Activated T-cell treated with anti-CD3 and anti-CD28 coated beads, Interleukin-2, amount 50 U/mL, for 24 hours (primary cell): ENCODE results near the gene PRKCE.

Source experiments
- DNase-seq: peaks from one replicate; pipeline ENCODE4 v3.0.0-alpha.2; 2020
- H3K27ac Mint-ChIP-seq: 2 replicates; pipeline ENCODE4 v1.8.0; 2020; ENCODE audit warnings: mild to moderate bottlenecking, mixed read lengths
- H3K27me3 Mint-ChIP-seq: 2 replicates; pipeline ENCODE4 v1.8.0; 2020; ENCODE audit warnings: mixed read lengths
- H3K36me3 Mint-ChIP-seq: 2 replicates; pipeline ENCODE4 v1.8.0; 2020; ENCODE audit warnings: low read depth, mixed read lengths
- H3K4me1 Mint-ChIP-seq: 2 replicates; pipeline ENCODE4 v1.8.0; 2020; ENCODE audit warnings: low read depth, mixed read lengths
- H3K4me3 Mint-ChIP-seq: 2 replicates; pipeline ENCODE4 v1.8.0; 2020; ENCODE audit warnings: mild to moderate bottlenecking, moderate library complexity, mixed read lengths
- H3K9me3 Mint-ChIP-seq: 2 replicates; pipeline ENCODE4 v1.8.0; 2020; ENCODE audit warnings: mixed read lengths

Gene PRKCE

DNA sequence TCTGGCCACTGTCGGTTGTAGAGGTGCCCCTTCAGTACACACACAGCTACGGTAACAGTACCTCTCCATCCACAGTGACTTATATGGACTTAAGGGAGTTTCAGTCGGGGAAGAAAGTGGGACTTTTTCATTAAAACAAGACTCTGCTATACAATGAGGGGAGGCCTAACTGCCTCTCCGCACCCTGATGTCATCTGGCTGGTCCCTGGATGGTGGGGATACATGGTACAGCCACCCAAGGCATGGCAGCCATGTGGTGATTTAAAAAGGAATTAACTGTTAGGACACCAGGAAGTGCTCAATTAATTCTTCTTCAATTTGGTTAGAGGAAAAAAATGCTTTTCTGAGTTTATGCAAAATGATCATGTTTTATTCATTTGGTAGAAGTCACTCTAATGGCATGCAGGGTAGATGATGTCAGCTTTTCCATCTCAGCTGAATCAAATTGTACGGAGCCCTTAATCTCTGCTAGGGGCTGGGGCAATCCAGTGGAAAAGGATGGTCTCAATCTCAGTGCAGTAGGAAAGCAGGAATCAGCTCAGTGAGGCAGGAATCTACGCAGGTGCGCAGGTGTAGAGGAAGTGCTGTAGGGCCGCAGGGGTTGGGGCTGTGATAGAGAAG lies 243.9 kb downstream of the PRKCE start:
- Mint-ChIP-seq H3K36me3 (no peaks in the 10 kb centered on the region), H3K4me3 (no peak overlapping the region), H3K4me1 (peaks cover 24% of the 10 kb centered on the region), H3K27ac (no peak overlapping the region), H3K27me3 (no peaks in the 10 kb centered on the region), H3K9me3 (no peaks in the 10 kb centered on the region)
- no peak for DNase-seq

DNA sequence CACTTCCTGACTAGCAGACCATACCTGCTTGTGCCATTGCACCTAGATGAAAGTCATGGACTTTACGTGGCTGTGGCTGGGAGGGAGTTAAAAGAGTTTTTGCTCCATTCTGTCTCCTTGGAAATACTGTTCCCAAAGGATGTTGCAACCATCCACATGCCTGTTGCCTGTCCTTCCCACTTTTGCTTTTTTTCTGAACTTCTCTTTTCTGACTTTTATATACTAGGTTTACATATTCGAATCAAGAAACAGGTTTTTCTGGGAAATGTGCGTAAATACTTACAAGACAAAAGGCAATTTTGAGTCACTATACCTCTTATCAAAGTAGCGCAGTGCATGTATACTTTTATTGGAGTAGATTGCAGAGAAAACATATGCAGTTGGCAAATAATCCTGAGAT lies 244.8 kb downstream of the PRKCE start:
- peaks cover 15% of the 10 kb centered on the region for H3K4me1 Mint-ChIP-seq
- no peak for DNase-seq

DNA sequence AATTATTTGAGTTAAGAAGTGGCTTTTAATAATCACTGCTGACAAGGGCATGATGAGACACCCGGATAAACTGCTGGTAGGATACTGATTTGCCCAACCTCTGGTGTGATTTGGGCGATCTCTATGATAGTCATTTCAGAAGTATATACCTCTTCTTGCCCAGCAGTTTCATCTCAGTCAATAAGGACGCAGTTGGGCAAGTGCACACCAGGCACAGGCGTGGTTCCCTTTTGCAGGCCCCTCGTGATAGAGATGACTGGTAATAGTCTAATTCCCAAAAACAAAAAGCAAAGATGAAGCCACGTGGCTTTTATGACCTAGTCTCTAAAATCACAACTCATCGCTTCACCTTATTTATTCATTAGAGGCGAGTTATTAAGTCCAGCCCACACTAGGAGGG lies 246.4 kb downstream of the PRKCE start:
- Mint-ChIP-seq H3K9me3 (no peaks in the 10 kb centered on the region), H3K4me1 (peaks cover 1% of the 10 kb centered on the region), H3K27ac (no peak overlapping the region), H3K36me3 (no peaks in the 10 kb centered on the region), H3K4me3 (no peak overlapping the region), H3K27me3 (no peaks in the 10 kb centered on the region)
- DNase-seq, result no peak

More for the DNA sequence above, 244.8 kb downstream of the PRKCE start:
- H3K4me3 Mint-ChIP-seq, result no peak overlapping the region
- H3K36me3 Mint-ChIP-seq, result no peaks in the 10 kb centered on the region
- no peaks in the 10 kb centered on the region for H3K9me3 Mint-ChIP-seq
- no peak overlapping the region for H3K27ac Mint-ChIP-seq
- no peaks in the 10 kb centered on the region for H3K27me3 Mint-ChIP-seq

DNA sequence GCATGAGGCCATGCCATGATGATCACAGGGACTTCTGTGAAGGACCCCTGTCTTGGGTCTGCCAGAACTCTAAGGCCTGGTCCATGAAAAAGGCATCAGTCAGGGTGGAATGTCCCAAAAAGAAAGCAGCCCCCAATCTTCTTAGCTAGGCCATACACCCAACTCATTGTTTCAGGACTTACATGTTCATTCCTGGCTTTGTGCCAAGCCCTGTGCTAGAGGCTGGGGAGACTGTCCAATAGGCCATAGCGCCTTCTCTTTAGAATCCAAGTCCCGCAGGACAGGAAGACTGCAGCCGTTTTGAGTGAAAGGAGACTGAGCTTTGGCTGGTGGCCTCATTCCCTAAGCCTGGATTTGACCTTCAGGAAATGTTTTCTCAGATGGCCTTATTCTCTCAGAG lies 247.3 kb downstream of the PRKCE start:
- H3K4me1 Mint-ChIP-seq, result peaks cover 5% of the 10 kb centered on the region
- H3K4me3 Mint-ChIP-seq, result no peak overlapping the region
- DNase-seq, result no peak
- H3K36me3 Mint-ChIP-seq, result no peaks in the 10 kb centered on the region
- H3K27me3 Mint-ChIP-seq, result no peaks in the 10 kb centered on the region
- H3K27ac Mint-ChIP-seq, result no peak overlapping the region
- no peaks in the 10 kb centered on the region for H3K9me3 Mint-ChIP-seq

DNA sequence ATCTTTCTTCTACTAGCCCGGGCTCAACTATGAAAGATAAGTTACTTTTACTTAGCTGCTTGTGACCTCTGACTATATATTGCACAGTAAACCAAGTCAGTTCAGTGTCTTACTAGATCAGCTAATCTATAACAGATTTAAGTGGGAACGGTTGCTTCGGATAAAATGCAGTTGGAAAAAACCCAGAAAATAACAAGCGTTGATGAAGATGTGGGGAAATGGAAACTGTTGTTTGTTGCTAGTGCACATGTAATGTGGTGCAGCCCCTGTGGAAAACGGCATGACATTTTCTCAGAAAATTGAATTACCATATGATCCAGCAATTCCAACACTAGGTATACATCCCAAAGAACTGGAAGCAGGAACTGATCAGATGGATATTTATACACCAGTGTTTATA lies 248.5 kb downstream of the PRKCE start:
- no peak for DNase-seq
- Mint-ChIP-seq H3K4me1 (peaks cover 13% of the 10 kb centered on the region), H3K4me3 (no peak overlapping the region), H3K27me3 (no peaks in the 10 kb centered on the region), H3K36me3 (no peaks in the 10 kb centered on the region), H3K9me3 (no peaks in the 10 kb centered on the region), H3K27ac (no peak overlapping the region)

DNA sequence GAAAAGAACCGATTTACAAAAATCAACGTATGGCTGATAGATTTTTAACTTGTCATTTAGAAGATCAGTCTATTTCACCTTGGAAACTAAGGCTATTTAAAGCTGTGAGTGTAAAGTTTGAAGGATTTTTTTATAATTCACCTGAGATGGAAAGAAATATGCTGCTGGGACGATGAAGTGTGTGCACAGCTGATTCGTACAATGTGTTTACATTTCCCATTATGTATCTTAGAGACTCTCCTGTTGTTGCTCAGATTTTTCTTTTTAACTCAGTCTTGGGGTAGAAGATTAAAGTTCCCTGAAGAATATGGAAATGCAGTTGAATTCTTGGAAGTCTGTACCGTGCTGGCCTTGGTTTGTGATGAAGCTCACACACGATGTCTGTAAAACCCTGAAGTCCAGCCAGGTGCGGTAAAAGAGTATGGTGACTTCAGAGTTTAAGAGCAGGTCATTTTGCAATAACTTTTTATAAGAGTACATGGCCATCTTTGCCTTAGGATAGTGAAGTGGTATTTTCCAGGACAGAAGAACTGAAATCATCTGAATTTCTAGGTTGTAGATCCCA lies 250.1 kb downstream of the PRKCE start:
- peaks cover 13% of the 10 kb centered on the region for H3K4me1 Mint-ChIP-seq
- no peak overlapping the region for H3K4me3 Mint-ChIP-seq
- no peaks in the 10 kb centered on the region for H3K9me3 Mint-ChIP-seq
- H3K27ac Mint-ChIP-seq, result no peak overlapping the region
- no peaks in the 10 kb centered on the region for H3K36me3 Mint-ChIP-seq
- no peaks in the 10 kb centered on the region for H3K27me3 Mint-ChIP-seq
- DNase-seq, result no peak

DNA sequence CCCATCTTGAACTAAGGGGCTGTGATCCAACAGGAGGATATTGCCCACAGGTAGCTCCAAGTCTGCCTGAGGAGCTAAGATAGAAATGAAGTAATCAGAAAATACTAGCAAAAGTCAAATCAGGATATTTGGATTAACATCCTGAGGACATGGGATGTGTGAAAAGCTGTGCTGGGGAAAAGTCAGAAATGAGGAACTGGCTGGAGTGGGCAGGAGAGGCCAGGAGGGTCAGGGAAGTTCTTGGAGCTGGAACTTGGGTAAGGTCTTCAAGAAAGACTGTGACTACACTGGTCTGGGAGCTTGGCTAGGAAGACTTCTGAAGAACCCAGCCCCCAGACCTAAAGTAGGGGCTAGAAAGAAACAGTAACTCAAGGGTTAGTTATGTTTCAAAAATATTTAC lies 250.9 kb downstream of the PRKCE start:
- no peaks in the 10 kb centered on the region for H3K27me3 Mint-ChIP-seq
- peaks cover 13% of the 10 kb centered on the region for H3K4me1 Mint-ChIP-seq
- no peak overlapping the region for H3K4me3 Mint-ChIP-seq
- no peaks in the 10 kb centered on the region for H3K9me3 Mint-ChIP-seq
- no peaks in the 10 kb centered on the region for H3K36me3 Mint-ChIP-seq
- no peak overlapping the region for H3K27ac Mint-ChIP-seq
- no peak for DNase-seq

DNA sequence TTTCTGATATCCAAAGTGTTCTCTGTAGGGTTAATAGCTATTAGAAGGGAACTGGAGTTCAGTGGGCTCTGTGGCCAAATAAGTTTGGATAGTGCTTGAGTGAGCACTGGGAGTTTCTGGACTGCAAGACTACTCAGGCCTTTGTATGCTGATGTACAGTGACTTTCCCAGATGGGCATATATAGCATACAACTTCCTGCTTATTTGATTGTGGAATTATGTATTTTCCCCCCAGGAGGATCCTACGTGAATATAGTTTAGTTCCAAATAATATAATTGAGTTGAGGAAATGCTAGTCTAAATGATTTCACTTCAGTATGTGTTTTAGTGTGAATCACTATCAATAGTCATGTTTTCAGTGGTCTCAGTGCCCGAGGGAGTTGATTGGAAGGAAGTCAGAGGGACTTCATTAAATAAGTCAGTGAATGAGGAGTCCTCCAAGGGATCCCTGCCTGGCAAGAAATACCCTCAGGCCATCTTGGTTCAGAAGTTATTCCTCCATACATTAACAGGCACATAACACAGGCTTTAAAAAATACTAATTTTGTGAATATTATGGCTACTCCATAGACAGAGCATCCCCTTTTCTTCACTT lies 251.4 kb downstream of the PRKCE start:
- no peak for DNase-seq
- Mint-ChIP-seq H3K27ac (no peak overlapping the region), H3K4me1 (peaks cover 13% of the 10 kb centered on the region), H3K9me3 (no peaks in the 10 kb centered on the region), H3K27me3 (no peaks in the 10 kb centered on the region), H3K4me3 (no peak overlapping the region), H3K36me3 (no peaks in the 10 kb centered on the region)

- Mint-ChIP-seq H3K27me3 (no peaks in the 10 kb centered on the region), H3K4me1 (peaks cover 13% of the 10 kb centered on the region), H3K4me3 (no peak overlapping the region), H3K9me3 (no peaks in the 10 kb centered on the region), H3K36me3 (no peaks in the 10 kb centered on the region), H3K27ac (peak overlapping the region; percentile 83)
- DNase-seq, result peak; percentile 40
Observed at GRCh38 chr2:45904267-45904945, 252.9 kb downstream of the PRKCE start.

DNA sequence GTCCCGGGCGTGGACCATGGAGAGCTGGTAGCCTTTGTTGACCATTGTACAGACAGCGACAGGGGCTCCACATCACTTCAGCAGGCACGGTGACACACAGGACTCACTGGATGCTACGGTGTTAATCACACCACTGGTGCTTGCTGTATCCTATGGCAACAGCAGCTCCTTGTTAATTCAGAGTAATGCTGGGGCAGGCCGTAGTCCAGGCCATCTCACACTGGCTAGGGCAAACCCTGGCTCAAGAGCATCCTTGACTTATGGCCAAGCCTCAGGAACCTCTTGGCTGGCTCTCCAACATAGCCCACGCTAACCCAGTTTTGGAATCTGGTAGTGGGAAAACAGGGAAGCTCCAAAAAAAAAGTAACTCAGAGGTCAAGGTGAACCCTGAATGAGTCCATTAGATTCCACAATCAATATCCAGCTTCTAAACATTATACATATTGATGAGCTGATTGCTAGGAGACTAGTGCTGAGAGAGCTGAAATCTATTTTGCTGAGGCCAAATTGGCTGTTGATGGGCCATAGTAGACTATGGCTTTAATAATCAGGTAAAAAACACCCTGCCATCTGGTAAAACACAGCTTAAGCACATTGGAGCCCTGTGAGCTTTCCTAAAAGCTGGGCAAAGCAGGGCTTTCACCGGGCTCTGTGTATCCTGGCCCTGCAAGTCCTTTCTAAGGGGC lies 253.6 kb downstream of the PRKCE start:
- no peaks in the 10 kb centered on the region for H3K27me3 Mint-ChIP-seq
- H3K36me3 Mint-ChIP-seq, result no peaks in the 10 kb centered on the region
- H3K4me1 Mint-ChIP-seq, result peaks cover 13% of the 10 kb centered on the region
- no peaks in the 10 kb centered on the region for H3K9me3 Mint-ChIP-seq
- peak overlapping the region; percentile 83 for H3K27ac Mint-ChIP-seq
- H3K4me3 Mint-ChIP-seq, result no peak overlapping the region
- DNase-seq, result no peak

DNA sequence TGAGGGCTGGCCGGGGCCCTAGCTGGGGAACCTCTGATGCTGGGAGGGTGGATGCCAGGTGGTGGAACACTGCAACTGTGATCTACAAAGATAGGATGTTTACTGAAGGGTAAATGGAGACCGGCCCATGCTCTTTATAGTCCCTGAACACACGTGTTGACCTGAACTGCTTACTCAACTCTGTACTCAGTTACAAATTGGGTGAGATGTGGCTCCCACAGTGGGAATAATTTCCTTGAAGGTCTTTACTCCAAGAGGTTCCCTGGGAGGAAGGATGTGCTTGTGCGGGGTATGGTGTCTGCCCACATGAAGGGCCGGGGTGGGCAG lies 254.1 kb downstream of the PRKCE start:
- DNase-seq, result no peak
- H3K36me3 Mint-ChIP-seq, result no peaks in the 10 kb centered on the region
- H3K9me3 Mint-ChIP-seq, result no peaks in the 10 kb centered on the region

GRCh38 chr2:45907592-45907991 lies 256.1 kb downstream of the PRKCE start:
- Mint-ChIP-seq H3K27me3 (no peaks in the 10 kb centered on the region), H3K9me3 (no peaks in the 10 kb centered on the region), H3K4me1 (peaks cover 13% of the 10 kb centered on the region), H3K36me3 (no peaks in the 10 kb centered on the region), H3K27ac (no peak overlapping the region), H3K4me3 (no peak overlapping the region)
- no peak for DNase-seq

More for the DNA sequence above, 254.1 kb downstream of the PRKCE start:
- Mint-ChIP-seq H3K4me3 (no peak overlapping the region), H3K27ac (no peak overlapping the region), H3K4me1 (peaks cover 13% of the 10 kb centered on the region), H3K27me3 (no peaks in the 10 kb centered on the region)

DNA sequence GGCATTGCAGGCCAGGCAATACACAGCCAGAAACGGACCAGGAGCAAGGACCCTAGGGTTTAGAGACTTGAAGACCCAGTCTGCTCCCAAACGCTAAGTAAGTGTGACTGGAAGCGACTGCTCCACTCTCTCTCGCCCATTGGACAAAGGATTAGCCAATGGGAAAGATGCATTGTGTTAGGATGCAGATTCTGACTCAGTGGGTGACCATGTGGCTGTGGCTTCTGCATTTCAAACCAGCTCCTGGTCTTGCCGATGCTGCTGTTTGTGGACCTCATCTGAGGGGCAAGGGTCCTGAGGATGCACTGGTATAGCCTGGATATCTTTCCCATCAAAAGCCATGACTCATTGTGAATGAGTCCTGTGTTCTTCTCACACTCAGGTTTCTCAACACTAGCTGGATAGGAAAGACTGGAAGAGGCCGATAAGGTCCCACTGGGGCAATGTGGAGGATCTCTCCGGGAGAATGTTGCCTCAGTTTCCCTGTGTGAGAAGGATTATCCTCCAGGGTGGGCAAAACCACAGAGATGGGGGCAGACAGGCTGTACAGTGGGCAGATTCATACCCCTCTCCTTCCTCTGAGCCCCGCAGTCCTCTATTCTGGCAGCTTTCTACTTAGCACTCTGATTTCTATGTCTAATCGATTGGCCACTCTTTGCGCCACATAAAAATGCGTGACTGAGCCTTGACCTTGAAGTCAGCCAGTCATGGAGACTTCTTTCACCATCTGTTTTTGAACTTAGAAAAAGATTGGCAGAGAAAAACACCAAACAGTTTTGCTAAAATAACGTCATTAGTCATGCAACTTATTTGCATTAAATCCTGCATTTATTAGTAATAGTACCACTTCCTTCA lies 257.1 kb downstream of the PRKCE start:
- no peaks in the 10 kb centered on the region for H3K36me3 Mint-ChIP-seq
- H3K4me3 Mint-ChIP-seq, result no peak overlapping the region
- peaks cover 9% of the 10 kb centered on the region for H3K4me1 Mint-ChIP-seq
- H3K27me3 Mint-ChIP-seq, result no peaks in the 10 kb centered on the region
- H3K9me3 Mint-ChIP-seq, result no peaks in the 10 kb centered on the region
- H3K27ac Mint-ChIP-seq, result no peak overlapping the region
- no peak for DNase-seq

GRCh38 chr2:45909171-45909565 lies 257.7 kb downstream of the PRKCE start:
- Mint-ChIP-seq H3K9me3 (no peaks in the 10 kb centered on the region), H3K4me3 (no peak overlapping the region), H3K36me3 (no peaks in the 10 kb centered on the region), H3K27ac (no peak overlapping the region), H3K4me1 (peaks cover 5% of the 10 kb centered on the region), H3K27me3 (no peaks in the 10 kb centered on the region)
- DNase-seq, result no peak
